ENCODE data around the gene ZIC2. TPM values are rescaled to one million over a fixed set of nuclear protein-coding genes. Genes with fewer than 3 reads are reported as not detected.

ZIC2 gene
- total RNA-seq, 6 donors from 2014 or later = 0.69 to 0.84 TPM; not detected in 4

GRCh38 chr13:99994638-99995020, 13.0 kb downstream of the ZIC2 start:
- TF ChIP-seq CTCF (IDR thresholded peaks at IDR 0.05) = no peak
- TF ChIP-seq POLR2A (IDR thresholded peaks at IDR 0.05) = no peak
- TF ChIP-seq EP300 (IDR thresholded peaks at IDR 0.05) = no peak
- TF ChIP-seq POLR2AphosphoS5 (IDR thresholded peaks at IDR 0.05) = no peak
- DNase-seq = no peak
- WGBS, 2 donors = 16 to 18% methylated on average over 1 of the region's 1 CpG

DNA sequence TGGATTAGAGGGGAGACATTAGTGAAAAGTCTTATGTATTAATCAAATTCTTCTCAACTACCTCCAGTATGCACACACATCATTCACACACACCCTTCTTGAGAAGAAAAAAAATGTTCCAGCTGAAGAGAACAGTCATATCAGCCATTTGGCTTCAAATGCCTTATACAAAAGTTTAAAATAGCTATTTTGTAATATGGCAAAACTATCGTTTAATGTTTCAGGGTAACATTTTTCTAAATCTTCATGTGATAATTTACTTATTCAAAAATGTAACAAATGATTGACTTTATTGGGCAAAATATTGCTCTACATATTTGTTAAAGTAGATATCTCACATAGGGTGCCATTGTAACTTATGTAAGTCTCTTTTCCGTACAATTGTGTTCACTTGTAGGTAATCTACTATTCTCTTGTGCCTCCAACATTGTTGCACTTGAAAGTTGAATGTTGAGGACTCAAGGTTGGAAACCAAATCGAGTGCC, 13.6 kb downstream of the ZIC2 start:
- no peak overlapping the region for H3K27ac ChIP-seq
- DNase-seq = no peak
- 17% methylated on average over 3 of the region's 3 CpGs for WGBS, 2 donors
- H3K9me3 ChIP-seq = peaks cover 0 to 8% (median 2%) of the 10 kb centered on the region in 4 donors
- H3K36me3 ChIP-seq = no peaks in the 10 kb centered on the region
- ATAC-seq (ENCODE audit: low FRiP score in 2 of 2) = no peak
- TF ChIP-seq EP300 (IDR thresholded peaks at IDR 0.05) (no peak), CTCF (IDR thresholded peaks at IDR 0.05) (no peak), POLR2A (IDR thresholded peaks at IDR 0.05) (no peak), POLR2AphosphoS5 (IDR thresholded peaks at IDR 0.05) (no peak)
- no peak overlapping the region for H3K4me3 ChIP-seq
- H3K27me3 ChIP-seq = peaks cover 7 to 80% (median 48%) of the 10 kb centered on the region in 4 donors
- H3K4me1 ChIP-seq = peaks cover 2 to 28% (median 7%) of the 10 kb centered on the region in 4 donors

More at GRCh38 chr13:99994638-99995020, 13.0 kb downstream of the ZIC2 start:
- Histone ChIP-seq H3K27ac (no peak overlapping the region), H3K4me3 (no peak overlapping the region), H3K9me3 (peaks cover 0 to 8% (median 2%) of the 10 kb centered on the region in 4 donors), H3K27me3 (peaks cover 7 to 85% (median 52%) of the 10 kb centered on the region in 4 donors), H3K4me1 (peaks cover 2 to 33% (median 7%) of the 10 kb centered on the region in 4 donors), H3K36me3 (no peaks in the 10 kb centered on the region)
- ATAC-seq (ENCODE audit: low FRiP score in 2 of 2) = no peak

DNA sequence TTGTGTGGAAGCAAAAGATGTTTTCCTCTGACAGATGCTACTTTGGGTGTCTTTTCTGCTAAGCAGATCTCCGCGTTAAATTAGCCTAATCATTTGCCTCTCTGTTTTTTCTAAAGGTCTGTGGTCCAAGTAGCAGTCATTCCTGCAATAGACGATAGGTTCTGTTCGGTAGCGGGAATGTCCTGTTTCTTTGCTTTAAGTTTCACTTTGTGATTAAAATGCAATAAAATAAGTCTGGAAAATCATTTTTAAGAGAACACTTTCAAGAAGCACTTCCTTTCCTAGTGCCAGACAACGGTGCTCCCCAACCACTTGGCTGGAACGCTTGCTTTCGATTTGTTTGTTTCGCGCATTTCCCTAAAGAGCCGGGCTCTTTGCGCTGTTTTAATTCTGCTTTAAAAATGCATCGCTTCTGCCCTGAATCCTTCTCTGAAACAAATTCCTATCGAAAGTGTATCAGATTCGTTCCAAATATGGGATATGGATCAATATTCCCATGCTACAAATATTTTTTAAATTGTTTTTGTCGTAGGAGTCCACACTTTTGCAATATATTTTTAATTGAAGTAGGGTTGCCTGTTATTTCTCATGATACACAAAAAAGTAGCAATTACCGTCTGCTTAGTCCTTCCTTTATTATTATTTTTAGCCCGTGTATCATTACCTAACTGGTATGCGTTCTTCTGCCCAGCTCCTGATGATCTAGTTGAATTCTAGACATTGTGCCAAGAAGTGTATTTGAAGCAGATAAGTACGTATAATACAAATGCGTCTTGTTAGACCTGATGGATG, 14.2 kb downstream of the ZIC2 start:
- DNase-seq (no peak), ATAC-seq (ENCODE audit: low FRiP score in 2 of 2) (no peak)
- Histone ChIP-seq H3K27ac (no peak overlapping the region), H3K27me3 (peaks cover 7 to 74% (median 45%) of the 10 kb centered on the region in 4 donors), H3K9me3 (peaks cover 0 to 8% (median 2%) of the 10 kb centered on the region in 4 donors), H3K4me1 (peaks cover 2 to 21% (median 7%) of the 10 kb centered on the region in 4 donors), H3K4me3 (no peak overlapping the region), H3K36me3 (no peaks in the 10 kb centered on the region)
- WGBS, 2 donors = 10 to 13% methylated on average over 21 of the region's 21 CpGs
- TF ChIP-seq POLR2AphosphoS5 (IDR thresholded peaks at IDR 0.05) (peak in 1 of 2 donors; percentile 55), POLR2A (IDR thresholded peaks at IDR 0.05) (no peak), EP300 (IDR thresholded peaks at IDR 0.05) (no peak)

DNA sequence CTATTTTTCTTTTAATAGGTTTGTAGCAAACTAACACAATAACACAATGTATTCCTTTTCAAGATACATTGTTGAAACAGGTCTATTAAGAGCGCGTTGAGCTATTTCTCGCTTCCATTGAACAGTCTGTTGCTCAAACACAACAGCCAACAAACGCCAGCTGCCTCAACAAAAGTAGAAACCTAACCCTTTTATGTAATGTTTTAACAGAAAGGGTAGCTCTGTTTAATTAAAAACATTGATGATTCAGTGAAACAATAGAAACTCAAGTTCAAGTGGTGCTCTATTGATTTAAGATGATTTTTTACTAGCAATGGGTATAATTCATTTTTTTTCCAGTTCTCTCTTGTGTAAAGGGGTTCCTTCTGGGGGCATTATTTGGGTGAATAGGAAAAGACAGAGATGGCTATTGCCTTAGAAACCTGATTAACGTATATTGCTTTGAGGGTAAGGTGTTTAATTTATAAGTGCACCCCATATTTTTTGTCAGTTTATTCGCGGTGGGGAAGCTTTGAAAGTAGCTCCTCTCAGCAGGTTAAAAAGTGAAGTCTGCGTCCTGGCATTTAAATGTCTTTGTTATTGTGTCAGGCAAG, 14.9 kb downstream of the ZIC2 start:
- 15 to 23% methylated on average over 8 of the region's 8 CpGs for WGBS, 2 donors
- Histone ChIP-seq H3K36me3 (no peaks in the 10 kb centered on the region), H3K27me3 (peaks cover 3 to 67% (median 38%) of the 10 kb centered on the region in 4 donors), H3K4me3 (no peak overlapping the region), H3K27ac (no peak overlapping the region), H3K9me3 (peaks cover 0 to 8% (median 2%) of the 10 kb centered on the region in 4 donors), H3K4me1 (peaks cover 2 to 17% (median 7%) of the 10 kb centered on the region in 4 donors)
- TF ChIP-seq EP300 (IDR thresholded peaks at IDR 0.05) (no peak), POLR2A (IDR thresholded peaks at IDR 0.05) (no peak), POLR2AphosphoS5 (IDR thresholded peaks at IDR 0.05) (no peak), CTCF (IDR thresholded peaks at IDR 0.05) (no peak)
- ATAC-seq (ENCODE audit: low FRiP score in 2 of 2) (no peak), DNase-seq (no peak)

DNA sequence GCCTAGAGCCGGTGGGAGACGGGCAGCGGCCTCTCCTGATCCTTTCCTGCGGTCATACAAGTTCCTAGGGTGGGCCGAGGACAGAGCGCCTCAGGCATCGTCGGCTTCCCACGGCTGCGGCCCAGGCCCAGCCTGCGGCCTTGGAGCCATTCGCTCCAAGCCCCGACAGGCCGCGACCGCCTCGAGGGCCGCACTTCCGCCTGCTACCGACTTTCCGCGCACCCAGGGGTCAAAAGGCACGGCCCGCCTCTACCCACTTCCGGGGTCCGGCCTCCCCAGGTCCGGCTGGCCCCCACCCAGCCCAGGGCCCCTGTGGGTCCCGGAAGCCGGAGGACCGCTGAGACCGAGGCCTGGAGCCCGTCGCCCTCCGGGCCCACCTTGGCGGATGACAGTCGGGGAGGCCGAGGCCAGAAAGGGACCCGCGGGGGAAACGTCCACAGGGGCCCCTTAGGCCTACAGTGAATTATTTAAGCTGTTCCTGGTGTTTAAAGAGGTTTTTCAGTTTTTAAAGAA, 16.2 kb downstream of the ZIC2 start:
- H3K27ac ChIP-seq = no peak overlapping the region
- TF ChIP-seq POLR2A (IDR thresholded peaks at IDR 0.05) (no peak), CTCF (IDR thresholded peaks at IDR 0.05) (no peak), POLR2AphosphoS5 (IDR thresholded peaks at IDR 0.05) (no peak), EP300 (IDR thresholded peaks at IDR 0.05) (no peak)
- peak in 1 of 2 donors; percentile 78 for DNase-seq
- H3K4me1 ChIP-seq = peaks cover 2 to 17% (median 7%) of the 10 kb centered on the region in 4 donors
- ATAC-seq (ENCODE audit: low FRiP score in 2 of 2) = peak in 1 of 2 donors; percentile 24
- 43 to 49% methylated on average over 10 to 40 of the region's 40 CpGs for WGBS, 2 donors
- H3K4me3 ChIP-seq = no peak overlapping the region
- peaks cover 0 to 54% (median 27%) of the 10 kb centered on the region in 4 donors for H3K27me3 ChIP-seq
- peaks cover 0 to 8% (median 2%) of the 10 kb centered on the region in 4 donors for H3K9me3 ChIP-seq
- no peaks in the 10 kb centered on the region for H3K36me3 ChIP-seq
